GM21737 (cell line): ENCODE measurements around the gene PLD2.
"Not testable (repeated sequence)": the region's sequence is repeated elsewhere in the genome, so short reads cannot be mapped to it uniquely, and the experiment has no call there.

Experiments
- ATAC-seq: cut with Tn5 transposase; IDR thresholded peaks from one replicate; pipeline ENCODE4 v1.9.1; 2021; ENCODE audit warnings: mild to moderate bottlenecking, moderate library complexity; ENCODE audit not compliant: unreplicated experiment

The PLD2 gene

GRCh38 chr17:4853208-4853671 is 46.3 kb downstream of the PLD2 start:
- no peak for ATAC-seq

- no peak for ATAC-seq
Observed at GRCh38 chr17:4854111-4854681, 47.2 kb downstream of the PLD2 start.

GRCh38 chr17:4856271-4856936 is 49.5 kb downstream of the PLD2 start:
- no peak for ATAC-seq

- no peak for ATAC-seq
Observed at GRCh38 chr17:4856937-4857314, 50.0 kb downstream of the PLD2 start.

GRCh38 chr17:4857347-4857746 is 50.4 kb downstream of the PLD2 start:
- ATAC-seq = not testable (repeated sequence)

GRCh38 chr17:4858068-4858881 is 51.3 kb downstream of the PLD2 start:
- no peak for ATAC-seq

- no peak for ATAC-seq
Observed at GRCh38 chr17:4858882-4859260, 51.9 kb downstream of the PLD2 start.

- no peak for ATAC-seq
Observed at GRCh38 chr17:4859816-4860625, 53.1 kb downstream of the PLD2 start.

- no peak for ATAC-seq
Observed at GRCh38 chr17:4860651-4861050, 53.7 kb downstream of the PLD2 start.

GRCh38 chr17:4861052-4861451 is 54.1 kb downstream of the PLD2 start:
- no peak for ATAC-seq

- no peak for ATAC-seq
Observed at GRCh38 chr17:4862720-4863119, 55.8 kb downstream of the PLD2 start.

- no peak for ATAC-seq
Observed at GRCh38 chr17:4863321-4863720, 56.4 kb downstream of the PLD2 start.

- not testable (repeated sequence) for ATAC-seq
Observed at GRCh38 chr17:4867535-4867934, 60.6 kb downstream of the PLD2 start.

GRCh38 chr17:4869058-4869998 is 62.4 kb downstream of the PLD2 start:
- ATAC-seq = not testable (repeated sequence)

GRCh38 chr17:4870855-4871254 is 63.9 kb downstream of the PLD2 start:
- no peak for ATAC-seq

- ATAC-seq = no peak
Observed at GRCh38 chr17:4872786-4873185, 65.8 kb downstream of the PLD2 start.
